ENCODE results near the gene DNAJC6. TPM values are rescaled to one million over a fixed set of nuclear protein-coding genes. Genes with fewer than 3 reads are reported as not detected.

Gene DNAJC6
- polyA plus RNA-seq, 1 of the 3 experiments (the other 2 are of a cell fraction) = 1.9 TPM

GRCh38 chr1:65267271-65267670 is 42.1 kb upstream of the DNAJC6 start:
- TF ChIP-seq REST (IDR thresholded peaks at IDR 0.05; ENCODE audit: low read depth, low read length) (no peak), SMC3 (IDR thresholded peaks at IDR 0.05; ENCODE audit: low read depth, low read length) (no peak), EZH2phosphoT487 (IDR thresholded peaks at IDR 0.05; ENCODE audit: borderline replicate concordance, low read depth) (no peak), JUND (IDR thresholded peaks at IDR 0.05) (no peak), USF2 (IDR thresholded peaks at IDR 0.05; ENCODE audit: borderline replicate concordance, low read depth, low read length) (no peak), ZBTB33 (IDR thresholded peaks at IDR 0.05; ENCODE audit: borderline replicate concordance, low read depth) (no peak), POLR2AphosphoS5 (IDR thresholded peaks at IDR 0.05; ENCODE audit: low read depth, low read length) (no peak), ELF1 (IDR thresholded peaks at IDR 0.05) (no peak)
- TF ChIP-seq, protein P1, sequence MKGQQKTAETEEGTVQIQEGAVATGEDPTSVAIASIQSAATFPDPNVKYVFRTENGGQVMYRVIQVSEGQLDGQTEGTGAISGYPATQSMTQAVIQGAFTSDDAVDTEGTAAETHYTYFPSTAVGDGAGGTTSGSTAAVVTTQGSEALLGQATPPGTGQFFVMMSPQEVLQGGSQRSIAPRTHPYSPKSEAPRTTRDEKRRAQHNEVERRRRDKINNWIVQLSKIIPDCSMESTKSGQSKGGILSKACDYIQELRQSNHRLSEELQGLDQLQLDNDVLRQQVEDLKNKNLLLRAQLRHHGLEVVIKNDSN (IDR thresholded peaks at IDR 0.05; ENCODE audit: borderline replicate concordance, low read depth) = no peak
- TF ChIP-seq, protein P2, sequence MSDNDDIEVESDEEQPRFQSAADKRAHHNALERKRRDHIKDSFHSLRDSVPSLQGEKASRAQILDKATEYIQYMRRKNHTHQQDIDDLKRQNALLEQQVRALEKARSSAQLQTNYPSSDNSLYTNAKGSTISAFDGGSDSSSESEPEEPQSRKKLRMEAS (IDR thresholded peaks at IDR 0.05; ENCODE audit: low read depth) = no peak
- peaks cover 5% of the 10 kb centered on the region in 2 experiments; a peak in 2 of 4 replicates for H3K4me1 ChIP-seq (ENCODE audit: control insufficient read depth in 1 of 2, insufficient read depth in 2 of 2, low read depth in 1 of 2, low read length in 1 of 2)
- H3K27me3 ChIP-seq (ENCODE audit: insufficient read depth) = no peaks in the 10 kb centered on the region
- H3F3A ChIP-seq (replicated peaks; ENCODE audit: insufficient read depth) = no peaks in the 10 kb centered on the region
- ChIA-PET CTCF (interaction anchor here (3.0 kb wide), 1 partner anchor 11 kb away, joined by 24 read pairs; no protein-coding TSS in a partner anchor), POLR2A (interaction anchor here (1.4 to 1.8 kb wide), 2 partner anchors 10 to 153 kb away, joined by 5 to 9 read pairs; partner anchors contain the start of genes LEPR and LEPROT)
- H3K4me2 ChIP-seq = no peak overlapping the region
- H2AFZ ChIP-seq (ENCODE audit: low read depth) = no peak overlapping the region
- H3K9me3 ChIP-seq = no peaks in the 10 kb centered on the region
- 88% methylated on average over 4 of the region's 4 CpGs for WGBS (ENCODE audit: low lambda C conversion rate)
- no peaks in the 10 kb centered on the region for H3K36me3 ChIP-seq (replicated peaks in 1 of 2; ENCODE audit: control insufficient read depth in 1 of 2, insufficient read depth in 2 of 2, low read length in 1 of 2)
- H3K79me2 ChIP-seq (ENCODE audit: insufficient read depth) = no peaks in the 10 kb centered on the region
- no peaks in the 10 kb centered on the region for H3K9me2 ChIP-seq
- no peak for DNase-seq
- no peaks in the 10 kb centered on the region for H4K20me1 ChIP-seq (ENCODE audit: insufficient read depth)
- H3K4me3 ChIP-seq (ENCODE audit: low read depth in 2 of 2, low read length in 1 of 2) = no peak overlapping the region
- H3K9ac ChIP-seq = no peak overlapping the region
- H3K27ac ChIP-seq (ENCODE audit: low read depth in 2 of 2, low read length in 1 of 2) = no peak overlapping the region
